ENCODE measurements around the gene CMTM5.

Gene CMTM5

GRCh38 chr14:23361320-23361719 lies 15.5 kb upstream of the CMTM5 start:
- TF ChIP-seq POLR2AphosphoS5 (IDR thresholded peaks at IDR 0.05; ENCODE audit: low read depth, low read length) (no peak), FOXP2 (optimal IDR thresholded peaks at IDR 0.05; ENCODE audit: borderline replicate concordance, extremely low read depth, extremely low read length, insufficient read depth) (no peak)

DNA sequence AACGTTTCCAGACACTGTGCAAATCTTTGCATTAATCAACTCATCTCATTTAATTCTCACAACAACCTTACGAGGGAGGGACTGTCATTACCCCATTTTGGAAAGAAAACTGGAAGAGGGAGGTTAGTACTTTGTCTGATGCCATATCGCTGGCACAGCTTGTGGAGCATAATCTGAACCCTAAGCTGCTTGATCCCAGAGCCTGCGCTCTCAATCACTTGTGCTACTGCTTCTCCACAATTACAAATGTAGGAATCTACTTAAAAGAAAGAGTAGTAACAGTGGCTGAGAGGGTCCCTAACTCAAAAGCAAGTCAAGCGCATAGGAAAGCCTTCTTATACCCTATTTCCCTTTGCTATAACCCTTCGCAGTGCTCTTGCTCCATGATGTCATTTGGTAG lies 15.1 kb upstream of the CMTM5 start:
- TF ChIP-seq POLR2AphosphoS5 (IDR thresholded peaks at IDR 0.05; ENCODE audit: low read depth, low read length) (no peak), SIN3A (IDR thresholded peaks at IDR 0.05; ENCODE audit: borderline replicate concordance, insufficient read depth, low read length) (no peak), TAF1 (IDR thresholded peaks at IDR 0.05; ENCODE audit: borderline replicate concordance, insufficient read depth, low read length) (no peak), FOXP2 (optimal IDR thresholded peaks at IDR 0.05; ENCODE audit: borderline replicate concordance, extremely low read depth, extremely low read length, insufficient read depth) (no peak)
- TF ChIP-seq, protein P1, sequence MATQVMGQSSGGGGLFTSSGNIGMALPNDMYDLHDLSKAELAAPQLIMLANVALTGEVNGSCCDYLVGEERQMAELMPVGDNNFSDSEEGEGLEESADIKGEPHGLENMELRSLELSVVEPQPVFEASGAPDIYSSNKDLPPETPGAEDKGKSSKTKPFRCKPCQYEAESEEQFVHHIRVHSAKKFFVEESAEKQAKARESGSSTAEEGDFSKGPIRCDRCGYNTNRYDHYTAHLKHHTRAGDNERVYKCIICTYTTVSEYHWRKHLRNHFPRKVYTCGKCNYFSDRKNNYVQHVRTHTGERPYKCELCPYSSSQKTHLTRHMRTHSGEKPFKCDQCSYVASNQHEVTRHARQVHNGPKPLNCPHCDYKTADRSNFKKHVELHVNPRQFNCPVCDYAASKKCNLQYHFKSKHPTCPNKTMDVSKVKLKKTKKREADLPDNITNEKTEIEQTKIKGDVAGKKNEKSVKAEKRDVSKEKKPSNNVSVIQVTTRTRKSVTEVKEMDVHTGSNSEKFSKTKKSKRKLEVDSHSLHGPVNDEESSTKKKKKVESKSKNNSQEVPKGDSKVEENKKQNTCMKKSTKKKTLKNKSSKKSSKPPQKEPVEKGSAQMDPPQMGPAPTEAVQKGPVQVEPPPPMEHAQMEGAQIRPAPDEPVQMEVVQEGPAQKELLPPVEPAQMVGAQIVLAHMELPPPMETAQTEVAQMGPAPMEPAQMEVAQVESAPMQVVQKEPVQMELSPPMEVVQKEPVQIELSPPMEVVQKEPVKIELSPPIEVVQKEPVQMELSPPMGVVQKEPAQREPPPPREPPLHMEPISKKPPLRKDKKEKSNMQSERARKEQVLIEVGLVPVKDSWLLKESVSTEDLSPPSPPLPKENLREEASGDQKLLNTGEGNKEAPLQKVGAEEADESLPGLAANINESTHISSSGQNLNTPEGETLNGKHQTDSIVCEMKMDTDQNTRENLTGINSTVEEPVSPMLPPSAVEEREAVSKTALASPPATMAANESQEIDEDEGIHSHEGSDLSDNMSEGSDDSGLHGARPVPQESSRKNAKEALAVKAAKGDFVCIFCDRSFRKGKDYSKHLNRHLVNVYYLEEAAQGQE (IDR thresholded peaks at IDR 0.05; ENCODE audit: insufficient read depth in 1 of 2, low read depth in 2 of 2, low read length in 2 of 2): no peak

GRCh38 chr14:23362200-23362599 lies 14.6 kb upstream of the CMTM5 start:
- no peak for TF ChIP-seq POLR2AphosphoS5 (IDR thresholded peaks at IDR 0.05; ENCODE audit: low read depth, low read length)

GRCh38 chr14:23364164-23365035 lies 12.4 kb upstream of the CMTM5 start:
- TF ChIP-seq SIN3A (IDR thresholded peaks at IDR 0.05; ENCODE audit: borderline replicate concordance, insufficient read depth, low read length) (no peak), POLR2AphosphoS5 (IDR thresholded peaks at IDR 0.05; ENCODE audit: low read depth, low read length) (no peak), TAF1 (IDR thresholded peaks at IDR 0.05; ENCODE audit: borderline replicate concordance, insufficient read depth, low read length) (no peak), FOXP2 (optimal IDR thresholded peaks at IDR 0.05; ENCODE audit: borderline replicate concordance, extremely low read depth, extremely low read length, insufficient read depth) (no peak)
- TF ChIP-seq, protein P1 (IDR thresholded peaks at IDR 0.05; ENCODE audit: insufficient read depth in 1 of 2, low read depth in 2 of 2, low read length in 2 of 2): no peak

DNA sequence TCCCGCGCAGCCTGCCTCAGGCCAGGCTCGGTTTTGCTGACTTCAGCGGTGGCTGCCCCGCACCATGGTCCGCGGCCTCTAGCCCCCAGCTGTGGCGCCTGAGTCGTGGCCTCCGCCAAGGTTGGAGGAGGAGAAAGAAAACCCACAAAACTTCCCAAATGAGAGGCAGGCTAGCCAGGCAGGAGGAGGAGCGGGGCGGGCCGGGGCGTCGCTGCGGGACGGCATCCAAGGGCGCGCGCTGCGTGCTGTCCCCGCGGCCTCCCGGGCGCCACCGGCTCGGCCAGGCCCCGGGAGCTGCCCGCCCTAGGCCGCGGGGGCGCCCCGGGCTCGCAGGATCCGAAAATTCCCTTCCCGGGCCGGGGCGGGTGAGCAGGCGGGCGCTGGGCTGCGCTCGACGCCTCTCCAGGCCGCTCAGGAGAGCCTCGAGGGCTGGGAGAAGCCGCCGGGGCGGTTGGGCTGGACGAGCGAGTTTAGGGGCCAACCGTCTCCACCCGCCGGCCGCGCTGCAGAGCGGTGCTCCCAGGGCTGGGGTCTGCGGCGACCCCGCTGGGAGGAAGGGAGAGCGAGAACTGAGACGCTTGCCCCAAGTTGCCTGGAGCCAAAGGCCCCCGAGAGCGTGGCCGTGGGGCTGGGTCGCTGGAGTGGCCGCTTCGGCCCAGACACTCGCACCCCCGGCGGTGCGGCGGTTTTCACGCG lies 11.7 kb upstream of the CMTM5 start, which contains the start of gene EFS:
EFS (minus strand) TSS at position 137 of the 696 bp plus-strand sequence. CDS start 147 bp downstream, outside the sequence.
- TF ChIP-seq TAF1 (IDR thresholded peaks at IDR 0.05; ENCODE audit: borderline replicate concordance, insufficient read depth, low read length) (no peak), POLR2AphosphoS5 (IDR thresholded peaks at IDR 0.05; ENCODE audit: low read depth, low read length) (no peak), FOXP2 (optimal IDR thresholded peaks at IDR 0.05; ENCODE audit: borderline replicate concordance, extremely low read depth, extremely low read length, insufficient read depth) (no peak), SIN3A (IDR thresholded peaks at IDR 0.05; ENCODE audit: borderline replicate concordance, insufficient read depth, low read length) (no peak)
- TF ChIP-seq, protein P1 (IDR thresholded peaks at IDR 0.05; ENCODE audit: insufficient read depth in 1 of 2, low read depth in 2 of 2, low read length in 2 of 2): no peak

All from PFSK-1 (cell line).